GM21619 (cell line): Measurements from ENCODE around the gene CNGB1.
"Not testable (repeated sequence)": the region's sequence is repeated elsewhere in the genome, so short reads cannot be mapped to it uniquely, and the experiment has no call there.

Experiments used
- ATAC-seq: cut with Tn5 transposase; IDR thresholded peaks from one replicate; pipeline ENCODE4 v1.9.1; 2021; ENCODE audit not compliant: unreplicated experiment

CNGB1 gene

GRCh38 chr16:57866529-57866918 lies 104.4 kb downstream of the CNGB1 start:
- no peak for ATAC-seq

- no peak for ATAC-seq
Measured at GRCh38 chr16:57865746-57866528, 105.0 kb downstream of the CNGB1 start.

DNA sequence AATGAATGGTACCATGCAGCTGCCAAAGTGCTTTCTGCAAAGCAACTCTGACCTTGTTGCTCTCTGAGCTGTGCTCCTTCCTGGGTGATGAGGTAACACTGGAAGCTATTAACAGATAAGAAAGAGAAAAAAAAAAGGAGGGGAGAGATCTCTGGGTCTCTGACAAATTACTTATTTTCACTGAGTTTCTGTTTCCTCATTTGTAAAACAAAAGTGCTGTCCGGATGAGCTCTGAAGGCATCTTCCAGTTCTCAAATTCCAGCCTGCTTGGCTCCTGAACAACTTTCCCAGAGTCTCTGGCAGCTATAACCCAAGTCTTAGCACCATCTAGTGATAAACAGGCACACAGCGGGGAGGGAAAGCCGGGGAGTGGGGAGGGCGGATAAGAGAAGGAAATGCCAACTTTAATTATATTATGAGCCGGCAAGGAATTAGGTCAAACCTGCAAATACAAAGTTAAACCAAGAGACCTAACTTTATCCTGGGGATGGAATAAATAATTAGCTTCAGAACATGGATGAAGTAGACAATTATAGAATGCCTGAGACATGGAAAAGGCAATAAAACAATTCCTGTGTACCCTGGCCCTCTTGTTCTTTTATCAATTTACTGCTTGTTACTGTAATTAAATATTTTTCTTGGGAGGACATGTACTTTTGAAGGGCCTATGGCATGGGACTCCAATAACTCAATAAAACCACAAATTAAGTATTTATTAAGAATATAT lies 107.3 kb downstream of the CNGB1 start:
- ATAC-seq, result no peak

DNA sequence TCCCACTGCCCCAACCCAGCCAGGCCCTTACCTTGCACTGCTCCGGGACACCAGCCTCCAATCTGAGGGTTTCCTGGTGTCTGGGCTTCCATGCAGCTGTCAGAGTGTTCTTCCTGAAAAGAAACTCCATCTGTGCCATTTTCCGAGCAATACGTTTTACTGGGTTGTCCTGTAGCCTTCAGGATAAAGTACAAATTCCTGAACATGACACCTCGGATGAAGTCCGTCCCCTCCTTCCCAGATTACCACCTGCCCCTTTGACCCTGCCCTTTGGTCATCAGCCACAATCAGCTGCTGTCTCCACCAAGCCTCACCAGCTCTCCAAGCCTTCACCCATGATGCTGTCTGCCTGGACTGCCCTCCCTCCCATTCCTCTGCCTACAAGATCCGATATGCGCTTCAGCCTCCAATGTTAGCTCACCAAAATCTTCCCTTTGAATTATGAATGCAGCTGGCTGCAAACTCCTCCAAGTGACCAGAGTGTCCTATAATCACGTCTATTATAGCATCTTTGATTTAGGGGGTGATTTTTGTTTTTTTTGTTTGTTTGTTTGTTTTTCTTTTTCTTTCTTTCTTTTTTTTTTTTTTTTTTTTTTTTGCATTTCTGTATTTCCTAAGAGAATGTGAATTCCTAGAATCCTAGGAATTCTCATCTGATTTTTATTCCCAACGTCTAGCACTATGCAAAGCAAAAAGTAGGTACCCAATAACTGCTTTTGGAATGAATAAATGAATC lies 108.1 kb downstream of the CNGB1 start:
- no peak for ATAC-seq

DNA sequence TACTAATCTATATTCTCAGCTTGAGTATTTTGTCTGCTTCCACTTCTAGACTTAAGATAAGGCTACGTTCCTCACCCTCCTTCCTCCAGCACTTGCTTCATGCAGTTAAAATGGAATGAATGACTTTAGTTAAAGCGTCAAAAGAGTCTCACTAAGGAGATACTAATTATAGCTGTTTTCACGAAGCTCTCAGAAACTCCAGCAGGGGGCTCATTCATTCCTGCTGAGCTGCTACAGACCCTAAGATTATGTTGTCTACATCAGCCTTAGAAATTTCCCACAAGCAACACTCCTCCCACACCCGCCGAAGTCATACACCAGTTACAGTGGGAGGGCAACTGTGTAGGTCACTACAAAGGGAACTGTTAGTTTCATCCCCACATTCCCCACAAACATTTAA lies 111.6 kb downstream of the CNGB1 start:
- no peak for ATAC-seq

GRCh38 chr16:57858635-57859034 lies 112.3 kb downstream of the CNGB1 start:
- ATAC-seq, result no peak

DNA sequence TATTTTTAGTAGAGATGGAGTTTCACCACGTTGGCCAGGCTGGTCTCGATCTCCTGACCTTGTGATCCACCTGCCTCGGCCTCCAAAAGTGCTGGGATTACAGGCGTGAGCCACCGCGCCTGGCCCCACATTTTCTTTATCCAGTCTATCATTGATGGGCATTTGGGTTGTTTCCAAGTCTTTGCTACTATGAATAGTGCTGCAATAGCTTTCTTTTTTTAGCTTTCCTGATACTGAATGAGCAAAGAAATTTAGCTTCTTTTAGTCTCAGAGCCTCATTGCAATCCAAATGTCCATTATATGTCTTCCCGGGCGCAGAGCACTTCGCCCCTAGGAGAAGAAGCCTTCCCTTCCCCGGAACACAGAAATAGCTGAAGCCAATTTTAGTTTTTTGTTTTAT lies 112.9 kb downstream of the CNGB1 start:
- ATAC-seq, result not testable (repeated sequence)

DNA sequence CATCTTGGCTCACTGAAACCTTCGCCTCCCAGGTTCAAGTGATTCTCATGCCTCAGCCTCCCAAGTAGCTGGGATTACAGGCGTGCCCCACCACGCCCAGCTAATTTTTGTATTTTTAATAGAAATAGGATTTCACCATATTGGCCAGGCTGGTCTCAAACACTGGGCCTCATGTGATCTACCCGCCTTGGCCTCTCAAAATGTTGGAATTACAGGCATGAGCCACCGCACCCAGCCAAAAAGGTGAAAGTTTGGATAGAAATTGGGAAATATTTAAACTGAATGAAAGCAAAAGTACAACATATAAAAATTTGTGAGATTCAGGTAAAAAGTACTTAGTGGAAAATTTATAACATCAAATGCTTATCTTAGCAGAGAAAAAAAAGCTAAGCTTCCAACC lies 115.7 kb downstream of the CNGB1 start:
- no peak for ATAC-seq

- no peak for ATAC-seq
Measured at GRCh38 chr16:57852189-57852588, 118.7 kb downstream of the CNGB1 start.

DNA sequence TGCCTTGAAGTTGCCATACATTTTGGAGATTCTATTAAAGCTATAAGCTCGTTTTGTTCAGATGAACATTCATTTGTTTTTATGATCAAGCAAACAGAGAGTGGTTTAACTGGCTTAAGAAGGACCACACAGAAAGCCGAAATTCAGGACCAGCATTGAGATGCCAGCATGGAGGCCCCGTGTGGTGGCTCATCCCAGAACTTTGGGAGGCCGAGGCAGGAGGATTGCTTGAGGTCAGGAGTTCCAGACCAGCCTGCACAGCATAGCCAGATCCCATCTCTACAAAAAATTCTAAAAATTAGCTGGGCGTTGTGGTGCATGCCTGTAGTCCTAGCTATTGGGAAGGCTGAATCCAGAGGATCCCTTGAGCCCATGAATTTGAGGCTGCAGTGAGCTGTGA lies 122.7 kb downstream of the CNGB1 start:
- ATAC-seq, result no peak

GRCh38 chr16:57846931-57847330 lies 124.0 kb downstream of the CNGB1 start:
- ATAC-seq, result not testable (repeated sequence)

DNA sequence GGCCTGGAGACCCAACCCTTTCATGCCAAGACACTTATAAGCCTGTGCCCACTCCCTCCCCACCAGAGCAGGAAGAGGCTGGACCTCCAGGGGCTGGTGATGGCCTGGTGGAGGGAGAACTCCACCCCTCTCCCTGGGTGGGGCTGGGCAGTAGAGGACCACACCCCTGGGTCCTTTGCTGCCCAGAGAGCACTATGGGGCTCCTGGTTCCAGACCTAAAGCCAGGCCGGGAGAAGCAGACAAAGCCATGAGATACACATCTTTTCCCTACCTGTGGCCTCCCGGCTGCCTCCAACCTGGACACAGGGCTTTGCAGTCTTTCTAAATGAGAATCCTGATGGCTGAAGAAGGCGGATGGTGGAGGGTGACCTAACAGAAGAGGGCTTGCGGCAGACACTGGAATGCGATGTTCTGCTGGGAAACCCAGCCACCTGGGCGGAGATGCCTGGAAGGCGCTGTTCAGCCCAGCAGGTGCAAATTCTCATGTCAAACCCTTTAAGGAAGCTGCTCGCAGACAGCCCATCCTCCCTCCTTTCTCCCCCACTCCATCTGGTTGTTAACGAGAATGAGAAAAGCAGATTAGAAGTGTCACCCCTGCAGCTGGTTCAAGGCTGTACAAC lies 124.7 kb downstream of the CNGB1 start:
- ATAC-seq, result no peak

GRCh38 chr16:57845115-57845514 lies 125.8 kb downstream of the CNGB1 start:
- ATAC-seq, result no peak

GRCh38 chr16:57844416-57845030 lies 126.4 kb downstream of the CNGB1 start:
- no peak for ATAC-seq

GRCh38 chr16:57843400-57843799 lies 127.5 kb downstream of the CNGB1 start:
- ATAC-seq, result no peak

- no peak for ATAC-seq
Measured at GRCh38 chr16:57842601-57843000, 128.3 kb downstream of the CNGB1 start.

DNA sequence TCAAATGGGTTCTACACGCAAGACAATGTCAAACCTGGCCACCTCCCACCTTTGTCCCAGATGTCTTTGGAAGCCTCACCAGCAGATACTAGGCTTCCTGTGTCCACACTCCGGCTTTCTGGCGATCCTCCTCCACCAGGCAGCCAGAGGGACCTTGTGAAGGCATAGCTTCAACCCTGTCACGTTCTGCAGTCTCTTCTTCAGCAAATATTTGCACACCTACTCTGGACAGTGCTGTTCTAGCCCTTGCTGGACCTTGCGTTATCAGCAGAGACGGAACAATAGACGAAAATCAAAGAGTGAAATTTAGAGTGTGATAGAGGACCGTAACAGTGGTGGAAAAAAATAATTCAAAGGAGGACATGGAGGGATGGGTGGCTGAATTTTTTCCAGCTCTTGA lies 130.1 kb downstream of the CNGB1 start:
- no peak for ATAC-seq

DNA sequence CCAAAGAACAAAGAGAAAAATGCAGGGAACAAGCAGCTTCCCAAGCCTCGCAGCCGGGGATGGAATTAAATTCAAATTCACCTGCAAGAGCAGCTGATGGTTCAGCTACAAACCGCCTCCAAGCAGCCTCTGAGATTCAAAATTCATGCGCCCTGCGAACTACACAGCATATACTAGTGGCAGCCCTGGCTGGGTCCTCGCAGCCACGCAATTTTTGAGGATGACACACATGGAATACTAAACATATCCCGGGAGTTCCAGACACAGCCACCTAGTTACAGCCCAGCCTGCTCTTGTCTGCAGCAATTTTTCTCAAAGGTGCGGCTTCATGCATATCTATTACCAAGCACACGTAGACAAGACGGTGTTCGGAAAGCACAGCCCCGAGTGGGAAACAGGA lies 132.8 kb downstream of the CNGB1 start:
- no peak for ATAC-seq

DNA sequence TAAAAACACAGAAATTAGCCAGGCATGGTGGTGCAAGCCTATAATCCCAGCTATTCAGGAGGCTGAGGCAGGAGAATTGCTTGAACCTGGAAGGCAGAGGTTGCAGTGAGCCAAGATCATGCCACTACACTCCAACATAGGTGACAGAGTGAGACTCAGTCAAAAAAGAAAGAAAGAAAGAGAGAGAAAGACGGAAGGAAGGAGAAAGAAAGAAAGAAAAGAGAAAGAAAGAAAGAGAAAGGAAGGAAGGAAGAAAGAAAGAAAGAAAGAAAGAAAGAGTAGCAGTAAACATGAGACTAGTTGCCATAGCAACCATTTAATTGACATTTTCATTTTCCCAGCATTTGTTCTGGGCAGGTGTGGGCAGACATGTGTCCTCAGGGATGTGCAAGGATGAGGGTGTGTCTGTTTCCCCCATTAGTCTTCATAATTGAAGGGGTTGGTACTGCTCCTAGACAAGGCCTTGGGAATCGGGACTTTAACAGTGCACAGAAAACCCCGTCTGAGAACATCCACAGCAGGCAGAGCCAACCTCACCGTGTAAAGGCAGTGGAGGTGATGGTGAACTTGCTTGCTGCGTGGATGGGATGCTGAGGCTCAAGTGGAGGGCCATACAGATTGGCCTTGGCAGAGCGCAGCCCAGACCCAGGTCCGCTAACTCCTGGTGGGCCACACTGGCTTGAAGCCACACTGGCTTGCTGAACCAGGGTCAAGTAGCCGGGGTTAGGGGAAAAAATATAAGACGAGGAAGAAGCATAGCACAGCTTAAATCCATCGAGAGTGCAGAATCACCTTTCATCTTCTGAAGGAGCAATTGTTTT lies 133.4 kb downstream of the CNGB1 start:
- no peak for ATAC-seq

DNA sequence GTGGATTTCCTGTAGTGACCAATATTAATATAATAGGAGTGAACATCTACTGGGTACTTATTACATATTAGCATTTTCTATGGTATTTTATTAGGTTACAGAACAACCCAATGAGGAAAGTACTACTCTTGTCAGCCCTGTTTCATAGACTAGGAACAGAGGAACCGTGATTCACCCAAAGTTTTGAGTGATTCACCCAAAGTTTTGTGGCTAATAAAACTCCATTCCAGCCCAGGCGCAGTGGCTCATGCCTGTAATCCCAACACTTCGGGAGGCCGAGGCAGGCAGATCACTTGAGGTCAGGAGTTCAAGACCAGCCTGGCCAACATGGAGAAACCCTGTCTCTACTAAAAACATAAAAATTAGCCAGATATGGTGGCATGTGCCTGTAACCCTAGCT lies 135.5 kb downstream of the CNGB1 start:
- ATAC-seq, result not testable (repeated sequence)
